Measurements from ENCODE around the gene NECTIN1. TPM values are rescaled to one million over a fixed set of nuclear protein-coding genes. Genes with fewer than 3 reads are reported as not detected.

The NECTIN1 gene
- total and polyA plus RNA-seq, 2 of the 4 experiments (the other 2 are of a cell fraction), result 2.3 to 4.2 TPM

DNA sequence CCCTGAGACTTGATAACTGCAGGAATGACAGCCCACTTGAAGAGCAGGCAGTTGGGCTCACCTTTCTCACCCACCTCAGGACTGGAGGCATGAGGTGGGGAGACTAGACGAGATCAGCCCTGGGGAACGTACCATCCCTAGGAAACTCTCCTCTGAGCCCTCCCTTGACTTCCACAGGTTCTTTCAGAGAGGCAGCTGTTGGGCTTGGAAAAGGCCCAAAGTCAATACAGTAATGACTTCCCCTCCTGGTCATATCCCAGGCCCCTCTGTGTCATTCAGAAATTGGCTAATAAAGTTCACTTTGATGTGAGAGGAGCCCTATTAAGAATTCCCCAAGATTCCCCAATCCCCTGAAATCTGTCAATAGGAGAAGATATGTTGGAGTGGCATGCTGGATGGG lies 5.8 kb upstream of the NECTIN1 start:
- H4K91ac ChIP-seq (ENCODE audit: insufficient read depth, low read depth, low read length), result no peak overlapping the region
- H3K9me1 ChIP-seq (ENCODE audit: insufficient read depth, low read length), result no peaks in the 10 kb centered on the region
- ChIA-PET CTCF (no interaction called here), POLR2A (ENCODE audit: unreplicated experiment) (no interaction called here)
- H2AK9ac ChIP-seq (replicated peaks; ENCODE audit: low read depth, low read length, poor library complexity), result peak overlapping the region; percentile 28
- H2AK5ac ChIP-seq (ENCODE audit: low read depth, low read length), result no peak overlapping the region
- no peak overlapping the region for H3K18ac ChIP-seq (ENCODE audit: low read depth, low read length)
- H3K23ac ChIP-seq (ENCODE audit: low read depth, low read length), result no peak overlapping the region
- H4K20me1 ChIP-seq (ENCODE audit: insufficient read depth, low read length), result no peaks in the 10 kb centered on the region
- no peak overlapping the region for H3K56ac ChIP-seq (ENCODE audit: extremely low read depth, insufficient read depth, low read length)
- in situ Hi-C loops (cut with MboI; ENCODE audit: low sequenced_read_pairs) (loop anchor here (5.0 to 10.0 kb wide), 2 partner anchors 252 to 330 kb away; no protein-coding TSS in a partner anchor), intact Hi-C loops (cut with micrococcal nuclease) (no loop called here), dilution Hi-C loops (cut with HindIII; ENCODE audit: low sequenced_read_pairs, unreplicated experiment) (no loop called here)
- no peak overlapping the region for H2BK120ac ChIP-seq (ENCODE audit: low read depth, low read length)
- TF ChIP-seq MAFK (IDR thresholded peaks at IDR 0.05; ENCODE audit: low read depth, low read length), result no peak
- TF ChIP-seq RCOR1 (IDR thresholded peaks at IDR 0.05; ENCODE audit: insufficient replicate concordance, low read length), result no peak
- no peak for TF ChIP-seq SMC3 (IDR thresholded peaks at IDR 0.05; ENCODE audit: low read depth, low read length)
- TF ChIP-seq, protein P1, sequence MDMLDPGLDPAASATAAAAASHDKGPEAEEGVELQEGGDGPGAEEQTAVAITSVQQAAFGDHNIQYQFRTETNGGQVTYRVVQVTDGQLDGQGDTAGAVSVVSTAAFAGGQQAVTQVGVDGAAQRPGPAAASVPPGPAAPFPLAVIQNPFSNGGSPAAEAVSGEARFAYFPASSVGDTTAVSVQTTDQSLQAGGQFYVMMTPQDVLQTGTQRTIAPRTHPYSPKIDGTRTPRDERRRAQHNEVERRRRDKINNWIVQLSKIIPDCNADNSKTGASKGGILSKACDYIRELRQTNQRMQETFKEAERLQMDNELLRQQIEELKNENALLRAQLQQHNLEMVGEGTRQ (IDR thresholded peaks at IDR 0.05; ENCODE audit: low read depth, low read length), result no peak
- H2BK20ac ChIP-seq (ENCODE audit: low read depth, low read length), result no peak overlapping the region
- no peak overlapping the region for H4K8ac ChIP-seq (ENCODE audit: low read depth in 2 of 2, low read length in 2 of 2)
- H4K5ac ChIP-seq (ENCODE audit: low read depth, low read length), result no peak overlapping the region
- no peak overlapping the region for H3K27ac ChIP-seq (ENCODE audit: insufficient read depth, low read length)
- no peak overlapping the region for H3K4me3 ChIP-seq (ENCODE audit: insufficient read depth, low read depth, low read length)
- DNase-seq (no peak), ATAC-seq (ENCODE audit: low read depth) (no peak)
- no peak overlapping the region for H3K14ac ChIP-seq (replicated peaks; ENCODE audit: low read depth, low read length)
- peaks cover 57% of the 10 kb centered on the region for H3K27me3 ChIP-seq (ENCODE audit: control insufficient read depth, insufficient read depth, low read length)
- H3K9ac ChIP-seq (ENCODE audit: low read depth, low read length), result no peak overlapping the region
- WGBS, 2 experiments (ENCODE audit: extremely low coverage in 2 of 2, insufficient read length in 1 of 2), result no CpG with 5 or more reads among the region's 2 CpGs
- H2BK5ac ChIP-seq (ENCODE audit: low read depth, low read length, poor library complexity, severe bottlenecking), result no peak overlapping the region
- H3K79me1 ChIP-seq (ENCODE audit: low read depth in 1 of 2, low read length in 2 of 2), result no peaks in the 10 kb centered on the region
- no peaks in the 10 kb centered on the region for H3K4me1 ChIP-seq (ENCODE audit: control insufficient read depth, insufficient read depth, low read length)
- H3K4me2 ChIP-seq (ENCODE audit: low read depth, low read length), result no peak overlapping the region
- BruUV-seq (replicated peaks), result no TSS peak
- H2AFZ ChIP-seq (replicated peaks; ENCODE audit: low read length, poor library complexity), result peak overlapping the region; percentile 32
- no peak overlapping the region for H3K4ac ChIP-seq (ENCODE audit: low read depth, low read length)
- no peaks in the 10 kb centered on the region for H3K9me3 ChIP-seq (ENCODE audit: control insufficient read depth, insufficient read depth, low read length)
- no peak overlapping the region for H2BK15ac ChIP-seq (ENCODE audit: low read depth, low read length)
- no peaks in the 10 kb centered on the region for H3K36me3 ChIP-seq (ENCODE audit: control insufficient read depth, insufficient read depth, low read length)

Data from IMR-90 (cell line).